Cardiac septum (tissue), 1 donor: ENCODE measurements around the gene SERAC1. TPM values are rescaled to one million over a fixed set of nuclear protein-coding genes. Genes with fewer than 3 reads are reported as not detected.
A peak's percentile ranks its signal among the peaks of the same experiment; 100 is the strongest.

ENCODE experiments used
- DNase-seq: peaks from one replicate; pipeline ENCODE4 v3.0.0-alpha.2; 2020; ENCODE audit warnings: low spot score
- intact Hi-C: fragments of 100-400 bp; cut with DNase I; formaldehyde crosslinking; loops from one replicate; pipeline ENCODE4 v1.14.0; 2022
- total RNA-seq: library from RNA; stranded (reverse); fragmentation: NEBNext Ultra II Directional; extraction: Animal tissue kit (Norgen Biotek cat#: 25700); gene quantifications from one replicate; pipeline ENCODE4 v1.2.1, GENCODE V29; 2021
- donor health status: DM: no; HTN: no; CAD: no.

SERAC1 gene
- total RNA-seq, 1 donor from 2014 or later: 4.1 TPM

DNA sequence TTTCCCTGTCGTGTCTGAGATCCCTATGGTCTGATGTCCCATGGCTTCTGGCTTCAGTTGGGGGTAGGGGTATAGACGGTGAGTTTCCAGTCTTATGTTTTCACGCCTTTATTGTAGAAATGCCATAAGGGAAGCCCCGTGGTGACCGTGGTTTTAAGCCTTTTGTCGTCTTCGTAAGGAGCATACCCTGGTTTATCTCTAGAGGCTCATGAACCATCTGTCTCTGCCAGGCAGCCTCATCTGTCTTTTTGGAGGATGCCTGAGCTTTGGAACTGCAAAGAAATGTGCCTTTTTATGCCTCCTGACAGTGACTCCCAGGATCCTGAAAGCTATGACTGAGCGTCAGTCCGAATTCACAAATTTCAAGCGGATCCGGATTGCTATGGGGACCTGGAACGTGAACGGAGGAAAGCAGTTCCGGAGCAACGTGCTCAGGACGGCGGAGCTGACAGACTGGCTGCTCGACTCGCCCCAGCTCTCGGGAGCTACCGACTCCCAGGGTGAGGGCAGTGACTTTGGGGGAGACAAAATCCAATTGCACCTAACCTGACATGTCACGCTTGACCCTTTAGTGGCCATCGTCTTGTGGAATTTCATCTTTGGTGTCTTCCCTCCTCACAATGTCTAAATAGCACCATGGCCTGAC, 101.8 kb downstream of the SERAC1 start:
- intact Hi-C loops: loop anchor here (10.0 kb wide), 1 partner anchor 311 kb away; no protein-coding TSS in a partner anchor
- no peak for DNase-seq

DNA sequence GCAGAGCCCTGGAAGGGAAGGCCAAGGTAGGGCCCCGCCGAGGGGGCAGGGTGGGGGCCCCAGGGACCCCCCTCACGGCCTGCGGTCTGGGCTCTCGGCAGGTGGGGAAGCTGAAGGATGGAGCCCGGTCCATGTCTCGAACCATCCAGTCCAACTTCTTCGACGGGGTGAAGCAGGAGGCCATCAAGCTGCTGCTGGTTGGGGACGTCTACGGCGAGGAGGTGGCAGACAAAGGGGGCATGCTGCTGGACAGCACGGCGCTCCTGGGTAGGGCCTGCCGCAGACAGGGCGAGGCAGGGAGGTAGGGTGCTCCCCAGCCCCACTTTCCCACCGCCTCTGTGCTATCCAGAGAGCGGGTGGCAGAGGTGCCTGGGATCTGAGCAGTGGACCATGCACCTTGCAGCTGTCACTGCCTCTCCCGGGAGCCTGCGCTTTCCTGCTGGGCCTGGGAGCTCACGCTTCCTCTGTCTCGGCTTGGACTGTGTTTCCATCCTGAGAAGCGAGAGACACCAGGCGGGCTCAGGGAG, 103.3 kb downstream of the SERAC1 start:
- intact Hi-C loops: loop anchor here (10.0 kb wide), 1 partner anchor 310 kb away; no protein-coding TSS in a partner anchor
- DNase-seq: no peak

DNA sequence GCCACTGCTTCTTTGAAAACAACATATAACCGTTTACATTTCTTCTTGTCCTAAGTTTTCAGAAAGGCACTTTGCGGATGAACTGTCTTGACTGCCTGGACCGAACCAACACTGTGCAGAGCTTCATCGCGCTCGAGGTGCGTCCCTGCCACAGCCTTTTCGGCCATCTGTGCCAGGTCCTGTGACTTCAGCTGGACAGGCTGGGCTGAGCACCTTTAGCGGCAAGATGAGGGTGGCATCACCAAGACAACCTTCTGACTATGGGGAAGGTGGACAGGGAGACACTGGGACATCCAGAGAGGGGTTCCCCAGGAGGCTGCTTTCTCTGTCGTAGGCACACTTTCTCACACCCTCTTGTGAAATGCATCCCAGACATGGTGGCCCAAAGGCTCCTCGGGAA, 104.3 kb downstream of the SERAC1 start:
- DNase-seq: no peak
- intact Hi-C loops: loop anchor here (10.0 kb wide), 1 partner anchor 309 kb away; no protein-coding TSS in a partner anchor

DNA sequence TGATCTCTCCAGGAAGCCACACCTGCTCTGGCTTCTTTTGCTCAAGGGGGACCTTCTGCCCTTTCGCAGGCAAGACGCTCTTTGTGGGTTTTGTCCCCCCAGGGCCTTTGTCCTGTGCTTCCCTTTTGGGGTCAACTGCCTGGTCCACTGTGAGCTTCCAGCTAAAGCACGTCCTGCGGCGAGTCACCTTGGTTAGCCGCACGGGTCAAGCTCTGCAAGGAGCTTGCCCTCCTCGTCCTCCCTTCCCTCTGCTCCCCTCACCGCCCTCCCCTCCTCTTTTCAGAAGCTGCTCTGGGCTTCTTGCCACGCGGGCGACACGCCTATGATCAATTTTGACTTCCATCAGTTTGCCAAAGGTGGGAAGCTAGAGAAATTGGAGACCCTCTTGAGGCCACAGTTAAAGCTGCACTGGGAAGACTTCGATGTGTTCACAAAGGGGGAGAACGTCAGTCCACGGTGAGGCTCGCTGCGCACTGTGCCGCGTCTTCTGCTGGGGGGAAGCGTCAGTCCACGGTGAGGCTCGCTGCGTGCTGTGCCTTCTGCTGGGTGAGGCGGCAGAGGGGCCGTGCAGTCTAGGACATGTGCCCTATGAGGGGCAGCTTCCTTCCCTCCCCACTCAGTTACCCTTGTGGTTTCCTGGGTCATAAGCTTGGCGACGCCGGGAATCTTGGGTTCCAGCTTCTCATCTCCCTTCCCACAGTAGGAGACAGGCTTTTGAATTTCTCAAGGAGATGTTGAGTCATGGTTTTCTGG, 106.2 kb downstream of the SERAC1 start:
- DNase-seq: no peak
- intact Hi-C loops: loop anchor here (2.0 to 10.0 kb wide), 2 partner anchors 19 to 307 kb away; no protein-coding TSS in a partner anchor

DNA sequence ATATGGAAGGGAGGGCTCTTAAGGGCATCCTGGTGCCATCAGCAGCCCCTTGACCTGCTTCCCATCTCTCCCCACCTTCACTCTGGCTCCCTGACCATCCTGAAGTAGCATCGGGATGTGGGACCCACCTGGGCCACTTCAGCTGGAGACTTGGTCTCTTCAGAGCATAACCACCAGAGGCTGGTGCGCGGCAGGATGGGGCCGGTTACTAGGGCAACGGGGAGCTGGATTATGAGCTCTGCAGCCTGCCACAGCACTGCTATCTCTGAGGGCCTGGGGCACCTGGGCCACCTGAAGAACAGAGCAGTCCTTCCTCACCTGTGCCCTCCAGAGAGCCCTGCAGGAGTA, 106.7 kb downstream of the SERAC1 start:
- intact Hi-C loops: loop anchor here (2.0 to 10.0 kb wide), 2 partner anchors 19 to 307 kb away; no protein-coding TSS in a partner anchor
- no peak for DNase-seq

DNA sequence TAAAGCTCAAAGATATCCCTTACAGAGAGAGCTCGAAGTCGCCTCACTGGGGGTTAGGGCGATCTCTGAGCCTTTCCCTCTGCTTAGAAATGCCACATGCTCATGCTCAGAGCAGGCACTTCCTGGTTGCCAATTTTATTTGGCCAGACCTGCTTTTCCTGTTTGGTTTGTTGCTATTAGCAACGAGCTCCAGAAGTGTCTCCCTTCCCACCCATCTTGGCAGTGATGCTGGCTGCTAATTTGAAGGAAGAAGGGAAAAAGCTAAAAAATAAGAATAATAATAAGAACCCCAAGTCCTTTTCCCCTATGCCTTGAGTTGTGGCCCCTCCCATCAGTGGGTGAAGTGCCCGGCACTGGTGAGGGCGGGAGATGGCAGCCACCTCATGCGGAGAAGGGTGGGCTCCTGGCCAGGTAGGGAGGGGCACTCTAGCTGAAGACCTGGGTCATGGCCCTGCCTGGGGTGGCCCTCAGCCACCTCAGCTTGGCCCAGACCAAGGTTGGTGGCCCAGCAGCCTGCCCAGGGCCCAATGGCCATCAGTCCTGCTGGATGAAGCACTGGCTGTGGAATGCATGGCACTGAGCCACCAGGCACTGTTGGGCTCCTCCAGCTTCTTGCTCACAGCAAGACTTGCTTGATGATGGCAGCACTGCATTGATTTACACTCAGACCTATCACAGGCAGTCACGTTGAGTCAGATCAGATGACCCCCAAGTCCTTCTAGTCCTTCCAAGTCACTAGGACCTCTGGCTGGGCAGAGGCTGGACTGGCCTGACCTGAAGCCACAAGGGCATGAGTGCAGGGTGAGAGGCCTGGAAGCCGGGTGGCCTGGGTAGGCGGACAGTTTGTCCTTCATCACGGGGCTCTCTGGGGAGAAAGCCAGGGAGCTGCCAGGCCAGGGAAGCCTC, 107.4 kb downstream of the SERAC1 start:
- intact Hi-C loops: loop anchor here (2.0 to 10.0 kb wide), 2 partner anchors 18 to 306 kb away; no protein-coding TSS in a partner anchor
- peak; percentile 86 for DNase-seq

Other genes with a start within 250 kb of the SERAC1 start
- gene SYNJ2, start 186.4 kb downstream of the SERAC1 start, total RNA-seq: 24.0 TPM
- gene GTF2H5, start 88 bp upstream of the SERAC1 start, total RNA-seq: 20.5 TPM
- gene TULP4, start 144.2 kb upstream of the SERAC1 start, total RNA-seq: 98.3 TPM